Ovary (tissue), 3 donors: ENCODE results near the gene KLHL30.

Experiments used
- CTCF ChIP-seq, 3 donors: fragments of 450-650 bp in 2 of 3; fragments of 200-600 bp in 1 of 3; IDR thresholded peaks; one replicate each; pipeline versions ENCODE4 v1.5.1 to v1.8.0; 2016 to 2022; ENCODE audit warnings: antibody characterized with exemption in 3 of 3, mild to moderate bottlenecking in 1 of 3
- EP300 ChIP-seq: sonication (generic); formaldehyde crosslinking; IDR thresholded peaks from one replicate; pipeline ENCODE4 v1.6.1; 2017; ENCODE audit warnings: antibody characterized with exemption
- donor health status: DM: no; HTN: no; CAD: no.

- TF ChIP-seq CTCF (IDR thresholded peaks at IDR 0.05), result no peak
- no peak for TF ChIP-seq EP300
These were observed 34.8 kb upstream of the KLHL30 start for GRCh38 chr2:238103465-238104225.
